ENCODE measurements around the gene L3MBTL4.

- TF ChIP-seq JUND (IDR thresholded peaks at IDR 0.05) (no peak), POLR2A (IDR thresholded peaks at IDR 0.05; ENCODE audit: borderline replicate concordance, extremely low read depth, insufficient read depth, insufficient read length) (no peak), POLR2AphosphoS5 (IDR thresholded peaks at IDR 0.05; ENCODE audit: low read depth, low read length) (no peak), CTCF (IDR thresholded peaks at IDR 0.05 in 2 of 3, conservative IDR thresholded peaks at IDR 0.05 in 1 of 3; ENCODE audit: borderline replicate concordance in 1 of 3, insufficient read depth in 1 of 3, low read depth in 2 of 3, low read length in 2 of 3) (no peak), EZH2 (IDR thresholded peaks at IDR 0.05) (no peak), REST (IDR thresholded peaks at IDR 0.05; ENCODE audit: low read depth) (no peak), ZNF274 (IDR thresholded peaks at IDR 0.05; ENCODE audit: low read depth, low read length) (no peak), EZH2phosphoT487 (IDR thresholded peaks at IDR 0.05; ENCODE audit: borderline replicate concordance) (no peak), CEBPB (IDR thresholded peaks at IDR 0.05; ENCODE audit: low read depth) (no peak), SRF (IDR thresholded peaks at IDR 0.05; ENCODE audit: low read depth) (no peak), RAD21 (IDR thresholded peaks at IDR 0.05; ENCODE audit: low read depth) (no peak)
Observed at GRCh38 chr18:6009756-6010155, 405.0 kb downstream of the L3MBTL4 start.
